ENCODE data around the gene MACIR. TPM values are rescaled to one million over a fixed set of nuclear protein-coding genes. Genes with fewer than 3 reads are reported as not detected.

MACIR gene
- total and polyA plus RNA-seq, 2 of the 13 experiments (the other 11 are each of a cell fraction or from before 2014, with no cell fraction given): 2.4 to 4.4 TPM

DNA sequence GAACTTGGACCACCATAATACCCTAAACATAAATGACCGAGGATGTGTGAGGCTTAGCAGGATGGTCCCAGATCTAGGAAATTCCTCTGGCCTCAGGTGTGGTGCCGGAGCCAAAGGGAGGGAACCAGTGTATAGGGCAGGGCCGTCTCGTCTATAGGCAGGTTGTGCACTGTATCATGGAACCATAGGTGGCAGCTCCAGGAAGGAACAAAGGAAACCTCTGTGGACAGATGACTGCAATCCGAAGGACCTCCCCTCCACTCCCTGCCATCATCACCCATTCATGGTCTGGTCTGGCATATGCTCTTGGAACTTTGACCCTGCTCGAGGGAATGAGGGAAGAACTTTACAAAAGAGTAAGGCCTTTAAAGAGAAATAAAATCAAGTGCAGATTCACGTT lies 2.9 kb upstream of the MACIR start:
- FAIRE-seq (no peak), DNase-seq (ENCODE audit: low spot score) (peak; percentile 16), ATAC-seq (peak; percentile 6; the same call in 1 of the 3 replicates)
- ChIA-PET CTCF (ENCODE audit: low intra/inter-chr PET ratio, low total read pairs) (interaction anchor here (1.1 kb wide), 1 partner anchor 220 kb away, joined by 3 read pairs; no protein-coding TSS in a partner anchor), POLR2A (no interaction called here)
- Histone ChIP-seq H3K27me3 (ENCODE audit: control insufficient read depth in 1 of 2, insufficient read depth in 2 of 2, low read length in 2 of 2) (peaks cover 0 to 3% of the 10 kb centered on the region in 2 experiments; a peak in 1 of 5 replicates), H3K4me2 (ENCODE audit: low read depth, low read length) (peak overlapping the region; percentile 81), H3K4me3 (replicated peaks in 1 of 3; ENCODE audit: insufficient read depth in 1 of 3, low read depth in 2 of 3, low read length in 3 of 3) (peak overlapping the region in 2 of 3 experiments; percentile 31 to 50; a peak in 3 of 6 replicates), H3K9me3 (ENCODE audit: low read length) (no peaks in the 10 kb centered on the region), H2AFZ (ENCODE audit: low read length) (peak overlapping the region; percentile 90), H3K36me3 (replicated peaks in 1 of 2; ENCODE audit: control insufficient read depth in 1 of 2, insufficient read depth in 2 of 2, low read length in 2 of 2) (no peaks in the 10 kb centered on the region), H3K79me2 (ENCODE audit: insufficient read depth, low read length) (peaks cover 5% of the 10 kb centered on the region), H3K27ac (ENCODE audit: extremely low read length, insufficient read depth, low read length) (no peak overlapping the region), H3K9ac (ENCODE audit: insufficient read depth, low read depth, low read length) (peak overlapping the region; percentile 26; the same call in 1 of the 2 replicates), H4K20me1 (ENCODE audit: insufficient read depth, low read length) (no peaks in the 10 kb centered on the region), H3K4me1 (ENCODE audit: insufficient read depth, low read length) (peaks cover 14% of the 10 kb centered on the region)
- WGBS (ENCODE audit: low lambda C conversion rate): 17% methylated on average over 7 of the region's 7 CpGs
- intact Hi-C loops (cut with micrococcal nuclease; ENCODE audit: unreplicated experiment): loop anchor here (1.0 to 10.0 kb wide), 2 partner anchors 119 to 220 kb away; no protein-coding TSS in a partner anchor
- BruUV-seq (replicated peaks): no TSS peak
- in situ Hi-C loops (cut with HindIII; ENCODE audit: extremely low pct_ligation_motif_present, low pct_unique_long_range_greater_than_20kb): no loop called here
- no peak for TF ChIP-seq ZNF572 (CRISPR knock-in tag; IDR thresholded peaks at IDR 0.05)
- TF ChIP-seq SYNCRIP (IDR thresholded peaks at IDR 0.05; ENCODE audit: insufficient read depth, low read depth, low read length): no peak
- no peak for TF ChIP-seq NFE2L2 (IDR thresholded peaks at IDR 0.05; ENCODE audit: low read length)
- no peak for TF ChIP-seq CREB1 (IDR thresholded peaks at IDR 0.05)
- no peak for TF ChIP-seq CREB1 (CRISPR knock-in tag; IDR thresholded peaks at IDR 0.05)
- TF ChIP-seq TEAD2 (CRISPR knock-in tag; IDR thresholded peaks at IDR 0.05): no peak
- TF ChIP-seq CC2D1A (CRISPR knock-in tag; IDR thresholded peaks at IDR 0.05): no peak
- no peak for TF ChIP-seq ZNF605 (CRISPR knock-in tag; IDR thresholded peaks at IDR 0.05)

DNA sequence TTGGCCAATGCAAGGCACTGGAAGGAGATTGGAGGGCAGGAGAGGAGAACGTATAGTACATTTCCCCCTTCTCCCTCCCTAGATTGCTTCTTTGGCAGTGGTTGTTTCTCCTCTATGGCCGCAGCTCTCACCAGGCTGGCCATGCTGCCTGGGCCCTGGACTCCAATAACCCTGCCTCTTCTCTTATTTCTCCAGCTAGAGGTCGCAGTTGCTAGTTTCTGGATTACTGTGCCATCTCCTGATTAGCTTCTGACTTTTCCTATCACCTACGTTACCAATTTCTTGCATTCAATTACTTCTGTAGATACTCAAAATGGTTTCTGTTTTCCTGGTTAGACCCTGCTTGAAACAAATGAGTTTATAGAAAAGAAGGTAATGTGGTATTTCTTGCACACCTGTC lies 2.4 kb upstream of the MACIR start:
- intact Hi-C loops (cut with micrococcal nuclease; ENCODE audit: unreplicated experiment): loop anchor here (1.0 to 10.0 kb wide), 2 partner anchors 119 to 219 kb away; no protein-coding TSS in a partner anchor
- 8% methylated on average over 4 of the region's 4 CpGs for WGBS (ENCODE audit: low lambda C conversion rate)
- ChIA-PET POLR2A (no interaction called here), CTCF (ENCODE audit: low intra/inter-chr PET ratio, low total read pairs) (interaction anchor here (1.1 kb wide), 1 partner anchor 219 kb away, joined by 3 read pairs; no protein-coding TSS in a partner anchor)
- Histone ChIP-seq H3K27me3 (ENCODE audit: control insufficient read depth in 1 of 2, insufficient read depth in 2 of 2, low read length in 2 of 2) (peaks cover 0 to 3% of the 10 kb centered on the region in 2 experiments; a peak in 1 of 5 replicates), H4K20me1 (ENCODE audit: insufficient read depth, low read length) (no peaks in the 10 kb centered on the region), H3K36me3 (replicated peaks in 1 of 2; ENCODE audit: control insufficient read depth in 1 of 2, insufficient read depth in 2 of 2, low read length in 2 of 2) (no peaks in the 10 kb centered on the region), H3K27ac (ENCODE audit: extremely low read length, insufficient read depth, low read length) (no peak overlapping the region), H2AFZ (ENCODE audit: low read length) (peak overlapping the region; percentile 90), H3K4me1 (ENCODE audit: insufficient read depth, low read length) (peaks cover 19% of the 10 kb centered on the region), H3K79me2 (ENCODE audit: insufficient read depth, low read length) (peaks cover 8% of the 10 kb centered on the region), H3K9ac (ENCODE audit: insufficient read depth, low read depth, low read length) (peak overlapping the region; percentile 26; the same call in 1 of the 2 replicates), H3K9me3 (ENCODE audit: low read length) (no peaks in the 10 kb centered on the region), H3K4me2 (ENCODE audit: low read depth, low read length) (peak overlapping the region; percentile 81), H3K4me3 (replicated peaks in 1 of 3; ENCODE audit: insufficient read depth in 1 of 3, low read depth in 2 of 3, low read length in 3 of 3) (peak overlapping the region; percentile 25 to 50 (median 31); a peak in 3 of 6 replicates)
- no TSS peak for BruUV-seq (replicated peaks)
- FAIRE-seq: peak; percentile 53
- peak; percentile 28; the same call in 2 of the 3 replicates for ATAC-seq
- DNase-seq (ENCODE audit: low spot score): peak; percentile 22
- in situ Hi-C loops (cut with HindIII; ENCODE audit: extremely low pct_ligation_motif_present, low pct_unique_long_range_greater_than_20kb): no loop called here
- TF ChIP-seq, protein P1, sequence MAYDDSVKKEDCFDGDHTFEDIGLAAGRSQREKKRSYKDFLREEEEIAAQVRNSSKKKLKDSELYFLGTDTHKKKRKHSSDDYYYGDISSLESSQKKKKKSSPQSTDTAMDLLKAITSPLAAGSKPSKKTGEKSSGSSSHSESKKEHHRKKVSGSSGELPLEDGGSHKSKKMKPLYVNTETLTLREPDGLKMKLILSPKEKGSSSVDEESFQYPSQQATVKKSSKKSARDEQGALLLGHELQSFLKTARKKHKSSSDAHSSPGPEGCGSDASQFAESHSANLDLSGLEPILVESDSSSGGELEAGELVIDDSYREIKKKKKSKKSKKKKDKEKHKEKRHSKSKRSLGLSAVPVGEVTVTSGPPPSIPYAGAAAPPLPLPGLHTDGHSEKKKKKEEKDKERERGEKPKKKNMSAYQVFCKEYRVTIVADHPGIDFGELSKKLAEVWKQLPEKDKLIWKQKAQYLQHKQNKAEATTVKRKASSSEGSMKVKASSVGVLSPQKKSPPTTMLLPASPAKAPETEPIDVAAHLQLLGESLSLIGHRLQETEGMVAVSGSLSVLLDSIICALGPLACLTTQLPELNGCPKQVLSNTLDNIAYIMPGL (CRISPR knock-in tag; IDR thresholded peaks at IDR 0.05; ENCODE audit: borderline replicate concordance in 1 of 2, low read depth in 1 of 2): peak in 1 of 2 experiments; percentile 24; a peak in 1 of 4 replicates
- no peak for TF ChIP-seq ZNF672 (CRISPR knock-in tag; IDR thresholded peaks at IDR 0.05)
- TF ChIP-seq, protein P2, sequence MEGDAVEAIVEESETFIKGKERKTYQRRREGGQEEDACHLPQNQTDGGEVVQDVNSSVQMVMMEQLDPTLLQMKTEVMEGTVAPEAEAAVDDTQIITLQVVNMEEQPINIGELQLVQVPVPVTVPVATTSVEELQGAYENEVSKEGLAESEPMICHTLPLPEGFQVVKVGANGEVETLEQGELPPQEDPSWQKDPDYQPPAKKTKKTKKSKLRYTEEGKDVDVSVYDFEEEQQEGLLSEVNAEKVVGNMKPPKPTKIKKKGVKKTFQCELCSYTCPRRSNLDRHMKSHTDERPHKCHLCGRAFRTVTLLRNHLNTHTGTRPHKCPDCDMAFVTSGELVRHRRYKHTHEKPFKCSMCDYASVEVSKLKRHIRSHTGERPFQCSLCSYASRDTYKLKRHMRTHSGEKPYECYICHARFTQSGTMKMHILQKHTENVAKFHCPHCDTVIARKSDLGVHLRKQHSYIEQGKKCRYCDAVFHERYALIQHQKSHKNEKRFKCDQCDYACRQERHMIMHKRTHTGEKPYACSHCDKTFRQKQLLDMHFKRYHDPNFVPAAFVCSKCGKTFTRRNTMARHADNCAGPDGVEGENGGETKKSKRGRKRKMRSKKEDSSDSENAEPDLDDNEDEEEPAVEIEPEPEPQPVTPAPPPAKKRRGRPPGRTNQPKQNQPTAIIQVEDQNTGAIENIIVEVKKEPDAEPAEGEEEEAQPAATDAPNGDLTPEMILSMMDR (CRISPR knock-in tag; IDR thresholded peaks at IDR 0.05): peak; percentile 62
- TF ChIP-seq SALL1 (CRISPR knock-in tag; IDR thresholded peaks at IDR 0.05): 0 out of 2 replicates have a peak, but pooled peaks have one; percentile 19
- no peak for TF ChIP-seq ZNF441 (CRISPR knock-in tag; IDR thresholded peaks at IDR 0.05; ENCODE audit: borderline replicate concordance)
- no peak for TF ChIP-seq SRY (CRISPR knock-in tag; IDR thresholded peaks at IDR 0.05)
- TF ChIP-seq, protein P3, sequence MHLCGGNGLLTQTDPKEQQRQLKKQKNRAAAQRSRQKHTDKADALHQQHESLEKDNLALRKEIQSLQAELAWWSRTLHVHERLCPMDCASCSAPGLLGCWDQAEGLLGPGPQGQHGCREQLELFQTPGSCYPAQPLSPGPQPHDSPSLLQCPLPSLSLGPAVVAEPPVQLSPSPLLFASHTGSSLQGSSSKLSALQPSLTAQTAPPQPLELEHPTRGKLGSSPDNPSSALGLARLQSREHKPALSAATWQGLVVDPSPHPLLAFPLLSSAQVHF (CRISPR knock-in tag; IDR thresholded peaks at IDR 0.05): no peak

Measured in HepG2 (cell line).